HepG2 (cell line): ENCODE measurements around the gene TMEM221. TPM values are rescaled to one million over a fixed set of nuclear protein-coding genes. Genes with fewer than 3 reads are reported as not detected.

Source experiments
- CHCHD3 ChIP-seq: sonication (generic); formaldehyde crosslinking; IDR thresholded peaks from 2 replicates; pipeline ENCODE4 v1.8.0; 2022; ENCODE audit warnings: mild to moderate bottlenecking, missing genetic modification reagents, moderate library complexity
- GABPA ChIP-seq, 2 experiments: IDR thresholded peaks; 2 replicates each; pipeline ENCODE4 v1.6.1; 2011 to 2016; ENCODE audit warnings: low read depth in 2 of 2, low read length in 1 of 2, missing biosample characterization in 1 of 2, missing genetic modification characterization in 1 of 2
- HMGXB4 ChIP-seq, 2 experiments: sonication (generic) in 1 of 2; formaldehyde crosslinking in 1 of 2; IDR thresholded peaks; 2 replicates each; pipeline versions ENCODE4 v1.4.0 to v1.6.1; 2018 to 2020; ENCODE audit warnings: missing genetic modification reagents in 2 of 2, borderline replicate concordance in 1 of 2, low read depth in 1 of 2, mild to moderate bottlenecking in 1 of 2, missing biosample characterization in 1 of 2
- ISL2 ChIP-seq: sonication (generic); formaldehyde crosslinking; IDR thresholded peaks from 2 replicates; pipeline ENCODE4 v1.5.0; 2020; ENCODE audit warnings: missing genetic modification reagents
- MAFF ChIP-seq: IDR thresholded peaks from 2 replicates; pipeline ENCODE4 v1.6.1; 2011; ENCODE audit warnings: low read depth, low read length, improper control_type of control experiment
- MAX ChIP-seq: IDR thresholded peaks from 2 replicates; pipeline ENCODE4 v1.6.1; 2012; ENCODE audit warnings: inconsistent platforms
- MED8 ChIP-seq: sonication (generic); formaldehyde crosslinking; IDR thresholded peaks from 2 replicates; pipeline ENCODE4 v1.8.1; 2023; ENCODE audit warnings: mild to moderate bottlenecking, missing genetic modification reagents; ENCODE audit not compliant: insufficient replicate concordance
- MXD3 ChIP-seq: IDR thresholded peaks from 2 replicates; pipeline ENCODE4 v1.6.1; 2016; ENCODE audit warnings: mild to moderate bottlenecking, missing biosample characterization, missing genetic modification reagents
- PHB2 ChIP-seq: fragments of 450-650 bp; IDR thresholded peaks from 2 replicates; pipeline ENCODE4 v1.6.1; 2018; ENCODE audit not compliant: partially characterized antibody
- RBM39 ChIP-seq: fragments of 200-400 bp; formaldehyde crosslinking; IDR thresholded peaks from one replicate; pipeline ENCODE4 v1.6.1; 2018; ENCODE audit warnings: antibody characterized with exemption, mild to moderate bottlenecking, low read depth, low read length; ENCODE audit not compliant: poor library complexity, severe bottlenecking
- TMF1 ChIP-seq: sonication (generic); formaldehyde crosslinking; IDR thresholded peaks from 2 replicates; pipeline ENCODE4 v1.8.1; 2022; ENCODE audit warnings: low read depth, missing genetic modification reagents
- ZBTB39 ChIP-seq: sonication (generic); formaldehyde crosslinking; IDR thresholded peaks from 2 replicates; pipeline ENCODE4 v1.5.0; 2020; ENCODE audit warnings: missing genetic modification reagents
- ZFP36L1 ChIP-seq: sonication (generic); formaldehyde crosslinking; IDR thresholded peaks from 2 replicates; pipeline ENCODE4 v1.8.0; 2022; ENCODE audit warnings: mild to moderate bottlenecking, missing genetic modification reagents, moderate library complexity
- ZFP82 ChIP-seq: sonication (generic); formaldehyde crosslinking; IDR thresholded peaks from 2 replicates; pipeline ENCODE4 v1.5.1; 2020; ENCODE audit warnings: mild to moderate bottlenecking, missing genetic modification reagents, borderline replicate concordance
- ZNF232 ChIP-seq: sonication (generic); formaldehyde crosslinking; IDR thresholded peaks from 2 replicates; pipeline ENCODE4 v1.4.0; 2020; ENCODE audit warnings: missing genetic modification reagents, borderline replicate concordance
- ZNF501 ChIP-seq: sonication (generic); formaldehyde crosslinking; IDR thresholded peaks from 2 replicates; pipeline ENCODE4 v1.5.1; 2020; ENCODE audit warnings: mild to moderate bottlenecking, moderate library complexity, missing genetic modification reagents
- ZNF512B ChIP-seq: sonication (generic); formaldehyde crosslinking; IDR thresholded peaks from 2 replicates; pipeline ENCODE4 v1.5.1; 2020; ENCODE audit warnings: missing genetic modification reagents, mild to moderate bottlenecking, borderline replicate concordance
- ZNF597 ChIP-seq: sonication (generic); formaldehyde crosslinking; IDR thresholded peaks from 2 replicates; pipeline ENCODE4 v1.5.0; 2020; ENCODE audit warnings: missing genetic modification reagents
- ZNF670 ChIP-seq: sonication (generic); formaldehyde crosslinking; IDR thresholded peaks from 2 replicates; pipeline ENCODE4 v1.8.0; 2022; ENCODE audit warnings: mild to moderate bottlenecking, missing genetic modification reagents, borderline replicate concordance
- ZNF790 ChIP-seq: sonication (generic); formaldehyde crosslinking; IDR thresholded peaks from 2 replicates; pipeline ENCODE4 v1.8.0; 2022; ENCODE audit warnings: missing genetic modification reagents, mild to moderate bottlenecking, borderline replicate concordance
- ZSCAN25 ChIP-seq: sonication (generic); formaldehyde crosslinking; IDR thresholded peaks from 2 replicates; pipeline ENCODE4 v1.8.0; 2022; ENCODE audit warnings: mild to moderate bottlenecking, missing genetic modification reagents
- polyA plus RNA-seq, 8 experiments: library from polyadenylated mRNA; depleted of rRNA in 3 of 8; stranded (reverse) in 7 of 8; unstranded in 1 of 8; fragments of >200 nt; fragmentation: Illumina TruSeq in 4 of 8; extraction: Trizol in 4 of 8; gene quantifications; 2 replicates each; pipeline versions ENCODE4 v1.2.1 to v1.2.3, GENCODE V29; 2011 to 2016; ENCODE audit warnings: low read depth in 4 of 8, missing spikeins in 1 of 8, mixed read lengths in 1 of 8; ENCODE audit not compliant: insufficient read depth in 1 of 8
- total RNA-seq, 5 experiments: library from RNA; depleted of rRNA; stranded (reverse); fragments of >200 nt; fragmentation: Illumina TruSeq; extraction: Trizol; gene quantifications; 2 replicates each; pipeline ENCODE4 v1.2.3, GENCODE V29; 2016; ENCODE audit warnings: low read depth in 1 of 5

Gene TMEM221
- total and polyA plus RNA-seq, 2 of the 13 experiments (the other 11 are each of a cell fraction or from before 2014, with no cell fraction given), result 0.33 to 0.77 TPM

- TF ChIP-seq ISL2 (CRISPR knock-in tag) (no peak), ZFP36L1 (CRISPR knock-in tag) (no peak), ZNF670 (CRISPR knock-in tag) (no peak), MXD3 (CRISPR knock-in tag) (0 out of 2 replicates have a peak, but pooled peaks have one; percentile 5), PHB2 (no peak), ZBTB39 (peak; percentile 36; the same call in 1 of the 2 replicates), RBM39 (no peak), ZNF512B (no peak), ZNF501 (CRISPR knock-in tag) (no peak), ZNF790 (CRISPR knock-in tag) (no peak), TMF1 (CRISPR knock-in tag) (no peak), ZFP82 (CRISPR knock-in tag) (no peak), MAFF (no peak), ZNF597 (CRISPR knock-in tag) (no peak), GABPA (IDR thresholded peaks at IDR 0.05; ENCODE audit: low read depth, low read length) (no peak), GABPA (CRISPR knock-in tag; IDR thresholded peaks at IDR 0.05; ENCODE audit: low read depth) (0 out of 2 replicates have a peak, but pooled peaks have one; percentile 11), MAX (peak; percentile 46; the same call in 1 of the 2 replicates), ZNF232 (CRISPR knock-in tag) (no peak), ZSCAN25 (CRISPR knock-in tag) (no peak), CHCHD3 (CRISPR knock-in tag) (no peak), HMGXB4 (CRISPR knock-in tag; IDR thresholded peaks at IDR 0.05; ENCODE audit: borderline replicate concordance in 1 of 2, low read depth in 1 of 2) (peak; percentile 10 to 22; a peak in 1 of 4 replicates), MED8 (no peak)
These were observed 28.0 kb downstream of the TMEM221 start (continued) for GRCh38 chr19:17420475-17420924.
